GM12874 (cell line): ENCODE data around the gene PHLPP1.

Experiments used
- CTCF ChIP-seq: IDR thresholded peaks from 2 replicates; pipeline ENCODE4 v1.5.1; 2011; ENCODE audit warnings: low read depth, mild to moderate bottlenecking, control low read depth, low read length, moderate library complexity; ENCODE audit not compliant: insufficient read depth

The PHLPP1 gene

GRCh38 chr18:62769216-62769615 lies 53.9 kb downstream of the PHLPP1 start:
- no peak for TF ChIP-seq CTCF

- no peak for TF ChIP-seq CTCF
These were observed 56.3 kb downstream of the PHLPP1 start for GRCh38 chr18:62771494-62772270.

- TF ChIP-seq CTCF, result no peak
These were observed 57.7 kb downstream of the PHLPP1 start for GRCh38 chr18:62772860-62773584.

- no peak for TF ChIP-seq CTCF
These were observed 58.4 kb downstream of the PHLPP1 start for GRCh38 chr18:62773691-62774090.

- no peak for TF ChIP-seq CTCF
These were observed 60.8 kb downstream of the PHLPP1 start for GRCh38 chr18:62776024-62776570.

GRCh38 chr18:62777814-62778213 lies 62.5 kb downstream of the PHLPP1 start:
- TF ChIP-seq CTCF, result no peak
